ENCODE data around the gene SHANK2. TPM values are rescaled to one million over a fixed set of nuclear protein-coding genes. Genes with fewer than 3 reads are reported as not detected.

The SHANK2 gene
- total RNA-seq, 1 donor from 2014 or later: 0.53 TPM

GRCh38 chr11:71284525-71285092 is 32.2 kb upstream of the SHANK2 start:
- no peak for TF ChIP-seq CTCF (IDR thresholded peaks at IDR 0.05)
- intact Hi-C loops (cut with DNase I): no loop called here
- Histone ChIP-seq H3K4me1 (no peaks in the 10 kb centered on the region), H3K36me3 (no peaks in the 10 kb centered on the region), H3K4me3 (no peak overlapping the region), H3K27me3 (no peaks in the 10 kb centered on the region), H3K27ac (no peak overlapping the region), H3K9me3 (peaks cover 0 to 10% of the 10 kb centered on the region in 2 donors)
- DNase-seq (ENCODE audit: low spot score in 2 of 2): peak in 1 of 2 donors; percentile 49

GRCh38 chr11:71283971-71284441 is 31.6 kb upstream of the SHANK2 start:
- H3K9me3 ChIP-seq: peaks cover 0 to 4% of the 10 kb centered on the region in 2 donors
- H3K4me1 ChIP-seq: no peaks in the 10 kb centered on the region
- intact Hi-C loops (cut with DNase I): no loop called here
- no peak overlapping the region for H3K27ac ChIP-seq
- H3K36me3 ChIP-seq: no peaks in the 10 kb centered on the region
- peak in 1 of 2 donors; percentile 34 for DNase-seq (ENCODE audit: low spot score in 2 of 2)
- no peak overlapping the region for H3K4me3 ChIP-seq
- TF ChIP-seq CTCF (IDR thresholded peaks at IDR 0.05): no peak
- H3K27me3 ChIP-seq: no peaks in the 10 kb centered on the region

- no peaks in the 10 kb centered on the region for H3K9me3 ChIP-seq
- no peak overlapping the region for H3K27ac ChIP-seq
- intact Hi-C loops (cut with DNase I): no loop called here
- no peaks in the 10 kb centered on the region for H3K4me1 ChIP-seq
- peak in 1 of 2 donors; percentile 58 for DNase-seq (ENCODE audit: low spot score in 2 of 2)
- TF ChIP-seq CTCF (IDR thresholded peaks at IDR 0.05): no peak
- H3K36me3 ChIP-seq: no peaks in the 10 kb centered on the region
- no peak overlapping the region for H3K4me3 ChIP-seq
- H3K27me3 ChIP-seq: no peaks in the 10 kb centered on the region
Observed at GRCh38 chr11:71282581-71283351, 30.4 kb upstream of the SHANK2 start.

- intact Hi-C loops (cut with DNase I): no loop called here
- no peaks in the 10 kb centered on the region for H3K27me3 ChIP-seq
Observed at GRCh38 chr11:71281831-71282230, 29.5 kb upstream of the SHANK2 start.

GRCh38 chr11:71281204-71281603 is 28.8 kb upstream of the SHANK2 start:
- H3K36me3 ChIP-seq: no peaks in the 10 kb centered on the region
- no peak overlapping the region for H3K4me3 ChIP-seq
- no peak overlapping the region for H3K27ac ChIP-seq
- intact Hi-C loops (cut with DNase I): no loop called here
- H3K9me3 ChIP-seq: no peaks in the 10 kb centered on the region
- no peak for TF ChIP-seq CTCF (IDR thresholded peaks at IDR 0.05)
- no peaks in the 10 kb centered on the region for H3K4me1 ChIP-seq
- H3K27me3 ChIP-seq: no peaks in the 10 kb centered on the region
- peak in 1 of 2 donors; percentile 25 for DNase-seq (ENCODE audit: low spot score in 2 of 2)

More at GRCh38 chr11:71281831-71282230, 29.5 kb upstream of the SHANK2 start:
- H3K9me3 ChIP-seq: no peaks in the 10 kb centered on the region
- no peak overlapping the region for H3K27ac ChIP-seq
- TF ChIP-seq CTCF (IDR thresholded peaks at IDR 0.05): no peak
- no peak overlapping the region for H3K4me3 ChIP-seq
- H3K36me3 ChIP-seq: no peaks in the 10 kb centered on the region
- peak in 1 of 2 donors; percentile 31 for DNase-seq (ENCODE audit: low spot score in 2 of 2)
- H3K4me1 ChIP-seq: no peaks in the 10 kb centered on the region
